HepG2 (cell line): ENCODE results near the gene SCGB2B2. TPM values are rescaled to one million over a fixed set of nuclear protein-coding genes. Genes with fewer than 3 reads are reported as not detected.

Experiments
- ATAC-seq: fragments of 200-7000 bp; cut with Tn5 transposase; 3 replicates; pipeline ENCODE4 v1.9.1; 2020; ENCODE audit warnings: mild to moderate bottlenecking, moderate library complexity
- BruUV-seq: library from RNA; stranded (reverse); fragments of 400-500 nt; replicated peaks from 2 replicates; lab custom pipeline; 2021; lab: Mats Ljungman, UMichigan
- CTCF ChIA-PET: fragments of 300-600 bp; formaldehyde crosslinking; extraction: SDS; loops from one replicate; lab custom pipeline; 2021; ENCODE audit warnings: low total read pairs, inconsistent platforms, low intra/inter-chr PET ratio; lab: Yijun Ruan, JAX
- POLR2A ChIA-PET: fragments of 350-600 bp; sonication (Branson Sonifier 250); formaldehyde crosslinking; loops from one replicate; lab custom pipeline; 2020; ENCODE audit warnings: antibody characterized with exemption, inconsistent platforms; lab: Yijun Ruan, JAX
- DNase-seq: peaks from one replicate; pipeline ENCODE4 v3.0.0-alpha.2; 2015; ENCODE audit warnings: low spot score
- FAIRE-seq: peaks from 3 replicates; lab custom pipeline; 2011; peaks lifted over from hg19 to GRCh38; lab: Jason Lieb, UNC
- H2AFZ ChIP-seq: one replicate; pipeline ENCODE4 v1.6.1; 2011; ENCODE audit warnings: low read length, inconsistent platforms
- H3K27ac ChIP-seq: fragments of 300-600 bp; 3 replicates; pipeline ENCODE4 v1.8.0; 2011; ENCODE audit warnings: mixed run types, mild to moderate bottlenecking, mixed read lengths, low read length, inconsistent platforms; ENCODE audit not compliant: insufficient read depth; ENCODE audit errors: extremely low read length
- H3K27me3 ChIP-seq, 2 experiments: fragments of 200-600 bp in 1 of 2; 2 replicates in 1 of 2; 3 replicates in 1 of 2; pipeline versions ENCODE4 v1.6.0 to v1.8.0; 2011; ENCODE audit warnings: low read length in 2 of 2, mild to moderate bottlenecking in 2 of 2, moderate library complexity in 2 of 2, inconsistent platforms in 1 of 2; ENCODE audit not compliant: insufficient read depth in 2 of 2, control insufficient read depth in 1 of 2
- H3K36me3 ChIP-seq, 2 experiments: fragments of 200-600 bp in 1 of 2; replicated peaks in 1 of 2; 2 replicates in 1 of 2; 3 replicates in 1 of 2; pipeline versions ENCODE4 v1.5.1 to v1.8.0; 2011; ENCODE audit warnings: low read length in 2 of 2, inconsistent platforms in 1 of 2; ENCODE audit not compliant: insufficient read depth in 2 of 2, control insufficient read depth in 1 of 2
- H3K4me1 ChIP-seq: 2 replicates; pipeline ENCODE4 v1.5.1; 2012; ENCODE audit warnings: low read length, inconsistent platforms; ENCODE audit not compliant: insufficient read depth
- H3K4me2 ChIP-seq: 2 replicates; pipeline ENCODE4 v1.6.0; 2011; ENCODE audit warnings: low read depth, low read length, inconsistent platforms
- H3K4me3 ChIP-seq, 3 experiments: fragments of 200-600 bp in 1 of 3; sonication (generic), shearing (Covaris generic) in 1 of 3; replicated peaks in 1 of 3; 2 replicates each; pipeline ENCODE4 v1.5.1; 2011 to 2016; ENCODE audit warnings: low read length in 3 of 3, inconsistent platforms in 2 of 3, low read depth in 2 of 3, mild to moderate bottlenecking in 2 of 3, control low read depth in 1 of 3, mixed read lengths in 1 of 3; ENCODE audit not compliant: insufficient read depth in 1 of 3
- H3K79me2 ChIP-seq: one replicate; pipeline ENCODE4 v1.6.1; 2011; ENCODE audit warnings: low read length, inconsistent platforms; ENCODE audit not compliant: insufficient read depth
- H3K9ac ChIP-seq: 2 replicates; pipeline ENCODE4 v1.6.0; 2011; ENCODE audit warnings: mild to moderate bottlenecking, low read depth, low read length, inconsistent platforms; ENCODE audit not compliant: insufficient read depth
- H3K9me3 ChIP-seq: 2 replicates; pipeline ENCODE4 v1.5.1; 2012; ENCODE audit warnings: mild to moderate bottlenecking, low read length
- H4K20me1 ChIP-seq: 2 replicates; pipeline ENCODE4 v1.6.0; 2011; ENCODE audit warnings: inconsistent platforms, mild to moderate bottlenecking, low read length, moderate library complexity; ENCODE audit not compliant: insufficient read depth
- BHLHE40 ChIP-seq: IDR thresholded peaks from 2 replicates; pipeline ENCODE4 v1.6.1; 2011; ENCODE audit warnings: low read length, improper control_type of control experiment
- CCDC6 ChIP-seq: sonication (generic); formaldehyde crosslinking; IDR thresholded peaks from 2 replicates; pipeline ENCODE4 v1.8.1; 2022; ENCODE audit warnings: mild to moderate bottlenecking, missing genetic modification reagents, moderate library complexity
- CHD4 ChIP-seq: fragments of 200-600 bp; sonication (generic); IDR thresholded peaks from 2 replicates; pipeline ENCODE4 v1.7.0; 2017; ENCODE audit warnings: mild to moderate bottlenecking, low read length, borderline replicate concordance
- MAX ChIP-seq: IDR thresholded peaks from 2 replicates; pipeline ENCODE4 v1.6.1; 2012; ENCODE audit warnings: inconsistent platforms
- MYC ChIP-seq: sonication (generic); formaldehyde crosslinking; IDR thresholded peaks from 2 replicates; pipeline ENCODE4 v1.9.0; 2021; ENCODE audit warnings: missing genetic modification reagents, borderline replicate concordance
- NR2F2 ChIP-seq: IDR thresholded peaks from 2 replicates; pipeline ENCODE4 v1.6.1; 2012; ENCODE audit warnings: low read depth, inconsistent platforms, borderline replicate concordance
- RXRB ChIP-seq: IDR thresholded peaks from 2 replicates; pipeline ENCODE4 v1.6.1; 2016; ENCODE audit warnings: borderline replicate concordance, missing genetic modification reagents, missing compliant biosample characterization
- SMAD3 ChIP-seq: sonication (generic); formaldehyde crosslinking; IDR thresholded peaks from 2 replicates; pipeline ENCODE4 v1.4.0; 2020; ENCODE audit warnings: missing genetic modification reagents
- SMC3 ChIP-seq: IDR thresholded peaks from 2 replicates; pipeline ENCODE4 v1.6.1; 2011; ENCODE audit warnings: low read length, improper control_type of control experiment
- TRAFD1 ChIP-seq: sonication (generic); formaldehyde crosslinking; IDR thresholded peaks from 2 replicates; pipeline ENCODE4 v1.5.1; 2020; ENCODE audit warnings: missing genetic modification reagents, mild to moderate bottlenecking, borderline replicate concordance
- ZBTB26 ChIP-seq: IDR thresholded peaks from 2 replicates; pipeline ENCODE4 v1.6.1; 2016; ENCODE audit warnings: missing compliant biosample characterization, missing genetic modification reagents, borderline replicate concordance
- ZNF205 ChIP-seq: IDR thresholded peaks from 2 replicates; pipeline ENCODE4 v1.6.1; 2018; ENCODE audit warnings: missing biosample characterization, missing genetic modification reagents
- ZNF34 ChIP-seq: sonication (generic); formaldehyde crosslinking; IDR thresholded peaks from 2 replicates; pipeline ENCODE4 v1.4.0; 2020; ENCODE audit warnings: mild to moderate bottlenecking, missing genetic modification reagents, borderline replicate concordance
- ZNF562 ChIP-seq: sonication (generic); formaldehyde crosslinking; IDR thresholded peaks from 2 replicates; pipeline ENCODE4 v1.8.0; 2022; ENCODE audit warnings: missing genetic modification reagents, borderline replicate concordance
- ZNF614 ChIP-seq: IDR thresholded peaks from 2 replicates; pipeline ENCODE4 v1.6.1; 2018; ENCODE audit warnings: missing biosample characterization, missing genetic modification reagents, inconsistent platforms, borderline replicate concordance
- ZSCAN25 ChIP-seq: sonication (generic); formaldehyde crosslinking; IDR thresholded peaks from 2 replicates; pipeline ENCODE4 v1.8.0; 2022; ENCODE audit warnings: mild to moderate bottlenecking, missing genetic modification reagents
- ZSCAN30 ChIP-seq: sonication (generic); formaldehyde crosslinking; IDR thresholded peaks from 2 replicates; pipeline ENCODE4 v1.5.0; 2020; ENCODE audit warnings: mild to moderate bottlenecking, missing genetic modification reagents
- WGBS: methylation state at CpG from one replicate; pipeline ENCODE4 v1.1.6; 2017; ENCODE audit warnings: low lambda C conversion rate; 5-methylcytosine and 5-hydroxymethylcytosine counted together
- in situ Hi-C: cut with HindIII; loops from 2 replicates; pipeline ENCODE4 v1.10.0; 2017; ENCODE audit warnings: low pct_unique_long_range_greater_than_20kb; ENCODE audit not compliant: extremely low pct_ligation_motif_present
- intact Hi-C: fragments of 100-400 bp; cut with micrococcal nuclease; formaldehyde crosslinking; loops from one replicate; pipeline ENCODE4 v1.10.0; 2022; ENCODE audit not compliant: unreplicated experiment
- polyA plus RNA-seq, 8 experiments: library from polyadenylated mRNA; depleted of rRNA in 3 of 8; stranded (reverse) in 7 of 8; unstranded in 1 of 8; fragments of >200 nt; fragmentation: Illumina TruSeq in 4 of 8; extraction: Trizol in 4 of 8; gene quantifications; 2 replicates each; pipeline versions ENCODE4 v1.2.1 to v1.2.3, GENCODE V29; 2011 to 2016; ENCODE audit warnings: low read depth in 4 of 8, missing spikeins in 1 of 8, mixed read lengths in 1 of 8; ENCODE audit not compliant: insufficient read depth in 1 of 8
- total RNA-seq, 5 experiments: library from RNA; depleted of rRNA; stranded (reverse); fragments of >200 nt; fragmentation: Illumina TruSeq; extraction: Trizol; gene quantifications; 2 replicates each; pipeline ENCODE4 v1.2.3, GENCODE V29; 2016; ENCODE audit warnings: low read depth in 1 of 5

The SCGB2B2 gene
- total and polyA plus RNA-seq, 2 of the 13 experiments (the other 11 are each of a cell fraction or from before 2014, with no cell fraction given), result 0.03 TPM; not detected in 1

- TF ChIP-seq CCDC6 (CRISPR knock-in tag) (no peak), CHD4 (no peak), ZSCAN30 (CRISPR knock-in tag) (no peak), ZNF34 (CRISPR knock-in tag) (no peak), TRAFD1 (CRISPR knock-in tag) (no peak), ZSCAN25 (CRISPR knock-in tag) (no peak)
Measured at GRCh38 chr19:34713262-34713637, 36.3 kb upstream of the SCGB2B2 start (continued).

GRCh38 chr19:34712395-34713261 is 35.7 kb upstream of the SCGB2B2 start:
- H3K4me3 ChIP-seq, result no peak overlapping the region
- no peaks in the 10 kb centered on the region for H3K79me2 ChIP-seq
- peaks cover 0 to 5% of the 10 kb centered on the region in 2 experiments; a peak in 1 of 5 replicates for H3K27me3 ChIP-seq
- peak; percentile 86 for ATAC-seq
- in situ Hi-C loops (loop anchor here (5.0 to 10.0 kb wide), 2 partner anchors 75 to 208 kb away; no protein-coding TSS in a partner anchor), intact Hi-C loops (loop anchor here (1.0 kb wide), 2 partner anchors 73 to 211 kb away; no protein-coding TSS in a partner anchor)
- DNase-seq, result peak; percentile 82
- ChIA-PET CTCF (interaction anchor here (1.9 to 3.4 kb wide), 4 partner anchors 72 to 242 kb away, joined by 7 to 45 read pairs (median 26); no protein-coding TSS in a partner anchor), POLR2A (no interaction called here)
- FAIRE-seq, result peak; percentile 95
- H3K36me3 ChIP-seq, result no peaks in the 10 kb centered on the region
- no TSS peak for BruUV-seq
- no peak overlapping the region for H3K4me2 ChIP-seq
- H2AFZ ChIP-seq, result no peak overlapping the region
- H3K9me3 ChIP-seq, result peaks cover 5% of the 10 kb centered on the region; the same call in 1 of the 2 replicates
- H3K4me1 ChIP-seq, result no peaks in the 10 kb centered on the region
- no peak overlapping the region for H3K27ac ChIP-seq
- no peaks in the 10 kb centered on the region for H4K20me1 ChIP-seq
- H3K9ac ChIP-seq, result no peak overlapping the region
- 24% methylated on average over 11 of the region's 11 CpGs for WGBS
- TF ChIP-seq ZNF562 (CRISPR knock-in tag), result no peak
- 0 out of 2 replicates have a peak, but pooled peaks have one; percentile 22 for TF ChIP-seq ZNF614 (CRISPR knock-in tag)
- TF ChIP-seq ZBTB26 (CRISPR knock-in tag), result no peak
- TF ChIP-seq MYC (CRISPR knock-in tag), result peak; percentile 49; the same call in 1 of the 2 replicates
- TF ChIP-seq NR2F2, result no peak
- TF ChIP-seq RXRB (CRISPR knock-in tag), result 0 out of 2 replicates have a peak, but pooled peaks have one; percentile 34
- no peak; the same call in 1 of the 2 replicates for TF ChIP-seq BHLHE40
- TF ChIP-seq SMAD3, result 0 out of 2 replicates have a peak, but pooled peaks have one; percentile 45
- 0 out of 2 replicates have a peak, but pooled peaks have one; percentile 33 for TF ChIP-seq MAX
- TF ChIP-seq SMC3, result peak; percentile 95
- TF ChIP-seq ZNF205 (CRISPR knock-in tag), result no peak
